Activated CD8-positive, alpha-beta memory T cell treated with anti-CD3 and anti-CD28 coated beads, Interleukin-2, amount 50 U/mL, for 24 hours (primary cell): ENCODE measurements around the gene INO80E.
"Not testable (repeated sequence)": the region's sequence is repeated elsewhere in the genome, so short reads cannot be mapped to it uniquely, and the experiment has no call there.

Experiments
- DNase-seq: peaks from one replicate; pipeline ENCODE4 v3.0.0-alpha.2; 2020; ENCODE audit errors: extremely low read depth

INO80E gene

GRCh38 chr16:30031477-30031918 is 35.5 kb downstream of the INO80E start:
- no peak for DNase-seq

- DNase-seq, result peak; percentile 27
Measured at GRCh38 chr16:30032083-30032819, 36.2 kb downstream of the INO80E start.

- no peak for DNase-seq
Measured at GRCh38 chr16:30033270-30033669, 37.2 kb downstream of the INO80E start.

- no peak for DNase-seq
Measured at GRCh38 chr16:30040221-30040620, 44.2 kb downstream of the INO80E start.

- DNase-seq, result not testable (repeated sequence)
Measured at GRCh38 chr16:30040690-30041089, 44.6 kb downstream of the INO80E start.

GRCh38 chr16:30041841-30042240 is 45.8 kb downstream of the INO80E start:
- no peak for DNase-seq

- DNase-seq, result no peak
Measured at GRCh38 chr16:30046178-30046577, 50.1 kb downstream of the INO80E start.

- DNase-seq, result no peak
Measured at GRCh38 chr16:30046588-30046987, 50.5 kb downstream of the INO80E start.

- no peak for DNase-seq
Measured at GRCh38 chr16:30049871-30050270, 53.8 kb downstream of the INO80E start.

GRCh38 chr16:30051518-30051917 is 55.5 kb downstream of the INO80E start:
- no peak for DNase-seq

- peak; percentile 87 for DNase-seq
Measured at GRCh38 chr16:30052671-30053372, 56.8 kb downstream of the INO80E start.

GRCh38 chr16:30053376-30054015 is 57.5 kb downstream of the INO80E start:
- DNase-seq, result no peak

- no peak for DNase-seq
Measured at GRCh38 chr16:30054451-30054850, 58.4 kb downstream of the INO80E start.

- no peak for DNase-seq
Measured at GRCh38 chr16:30054959-30055553, 59.0 kb downstream of the INO80E start.
